Heart right ventricle (tissue), 16 donors: ENCODE data around the gene HEYL. TPM values are rescaled to one million over a fixed set of nuclear protein-coding genes. Genes with fewer than 3 reads are reported as not detected.

Experiments used
- ATAC-seq, 8 donors: fragments of 200-7000 bp; cut with Tn5 transposase; one replicate each; pipeline ENCODE4 v1.9.1; 2020; ENCODE audit warnings: mild to moderate bottlenecking in 8 of 8, moderate library complexity in 8 of 8, moderate number of reproducible peaks in 1 of 8
- DNase-seq, 2 donors: peaks; one replicate each; pipeline ENCODE4 v3.0.0-alpha.2; 2020
- H3K27ac ChIP-seq, 10 donors: fragments of 200-600 bp; sonication (generic) in 2 of 10; one replicate each; pipeline versions ENCODE4 v1.5.0 to v1.8.0; 2020 to 2022; ENCODE audit warnings: mild to moderate bottlenecking in 3 of 10
- H3K27me3 ChIP-seq, 7 donors: fragments of 200-600 bp; one replicate each; pipeline ENCODE4 v1.8.0; 2021 to 2022; ENCODE audit warnings: mild to moderate bottlenecking in 2 of 7
- H3K36me3 ChIP-seq, 9 donors: fragments of 200-600 bp; sonication (generic) in 1 of 9; one replicate each; pipeline versions ENCODE4 v1.5.0 to v1.8.0; 2020 to 2022; ENCODE audit warnings: mild to moderate bottlenecking in 2 of 9
- H3K4me1 ChIP-seq, 9 donors: fragments of 200-600 bp; sonication (generic) in 1 of 9; one replicate each; pipeline versions ENCODE4 v1.5.0 to v1.8.0; 2020 to 2022; ENCODE audit warnings: mild to moderate bottlenecking in 4 of 9
- H3K4me3 ChIP-seq, 10 donors: fragments of 200-600 bp; sonication (generic) in 2 of 10; one replicate each; pipeline versions ENCODE4 v1.5.0 to v1.8.0; 2020 to 2022; ENCODE audit warnings: mild to moderate bottlenecking in 7 of 10, moderate library complexity in 2 of 10
- H3K9me3 ChIP-seq, 11 donors: fragments of 200-600 bp in 10 of 11; sonication (generic) in 2 of 11; one replicate each; pipeline versions ENCODE4 v1.5.0 to v1.8.0; 2013 to 2022; ENCODE audit warnings: mild to moderate bottlenecking in 2 of 11, control low read depth in 1 of 11, moderate library complexity in 1 of 11
- CTCF ChIP-seq, 9 donors: fragments of 200-600 bp; sonication (generic) in 2 of 9; IDR thresholded peaks; one replicate each; pipeline versions ENCODE4 v1.5.0 to v1.8.0; 2021 to 2022; ENCODE audit warnings: antibody characterized with exemption in 9 of 9, mild to moderate bottlenecking in 5 of 9, moderate library complexity in 1 of 9
- WGBS, 2 donors: extraction: QIAGEN DNeasy Blood & Tissue Kit; methylation state at CpG; one replicate each; pipeline ENCODE4 v1.1.7; 2013; ENCODE audit warnings: inconsistent platforms in 1 of 2; 5-methylcytosine and 5-hydroxymethylcytosine counted together
- intact Hi-C, 10 donors: fragments of 100-400 bp; cut with DNase I; formaldehyde crosslinking; loops; one replicate each; pipeline versions ENCODE4 v1.11.1 to v1.14.2; 2022
- polyA plus RNA-seq, 2 donors: library from polyadenylated mRNA; stranded (reverse); fragments of 200-250 nt; gene quantifications; one replicate each; pipeline ENCODE4 v1.2.3, GENCODE V29; 2013
- total RNA-seq, 10 donors: library from RNA; stranded (reverse); fragmentation: NEBNext Ultra II Directional in 3 of 10; extraction: Animal tissue kit (Norgen Biotek cat#: 25700) in 3 of 10; gene quantifications; one replicate each; pipeline versions ENCODE4 v1.2.1 to v1.2.4, GENCODE V29; 2021 to 2023
- donor health status: Arrhythmogenic right ventricular cardiomyopathy.
- donor health status: ischemic (EF 13 %, LVEDD 7.1; RV severe dilation, severe dysfunction).
- donor health status: healthy with polysubstance abuse.
- donor health status: DM: no; HTN: yes; CAD: no.
- donor health status: DM: no; HTN: no; CAD: no.
- donor health status: ischemic (EF 25% LVEDD 6.9; RV normal size, moderate dysfunction).
- donor health status: ischemic (EF 25% LVEDD 5.7; RV mildly dilated, moderate dysfunction).
- donor health status: healthy.
- donor health status: DM: yes; HTN: yes; CAD: no.
- donor health status: Ischemic cardiomyopathy.
- donor health status: ischemic (EF 35%, LVEDD 5.7; RV mildly dilated, moderate dysfunction).
- donor health status: nonischemic (EF 11% LVEDD 7.7; RV severe dilation, severe dysfunction).
- donor health status: DM: yes; HTN: yes; CAD: no.
- donor health status: PGD.
- donor health status: ischemic (EF 29% LVEDD 5.4; RV normal size, mild dysfunction).
- donor health status: nonischemic (EF 23%, LVEDD 6.1; RV moderate dilation, normal function).

Gene HEYL
- total and polyA plus RNA-seq, 12 donors = 11.5 to 27.5 (median 14.3) TPM

GRCh38 chr1:39623053-39623452 lies 16.4 kb downstream of the HEYL start:
- DNase-seq (peak; percentile 62 to 84), ATAC-seq (peak; percentile 13 to 72 (median 46))
- Histone ChIP-seq H3K9me3 (peaks cover 0 to 11% (median 0%) of the 10 kb centered on the region in 11 donors), H3K4me3 (no peak overlapping the region), H3K27me3 (no peaks in the 10 kb centered on the region), H3K4me1 (peaks cover 17 to 65% (median 46%) of the 10 kb centered on the region in 9 donors), H3K36me3 (peaks cover 0 to 20% (median 0%) of the 10 kb centered on the region in 9 donors), H3K27ac (peak overlapping the region in 8 of 10 donors; percentile 15 to 88 (median 26))
- peak in 2 of 9 donors; percentile 6 to 31 for TF ChIP-seq CTCF (IDR thresholded peaks at IDR 0.05)
- 28 to 34% methylated on average over 6 of the region's 6 CpGs for WGBS, 2 donors
- intact Hi-C loops = no loop called here

GRCh38 chr1:39622427-39622826 lies 17.0 kb downstream of the HEYL start:
- no peak for ATAC-seq
- peaks cover 0 to 11% (median 0%) of the 10 kb centered on the region in 11 donors for H3K9me3 ChIP-seq
- intact Hi-C loops = no loop called here
- H3K4me1 ChIP-seq = peaks cover 17 to 63% (median 46%) of the 10 kb centered on the region in 9 donors
- no peaks in the 10 kb centered on the region for H3K27me3 ChIP-seq
- peaks cover 0 to 14% (median 0%) of the 10 kb centered on the region in 9 donors for H3K36me3 ChIP-seq
- no peak for TF ChIP-seq CTCF (IDR thresholded peaks at IDR 0.05)
- no peak for DNase-seq
- H3K27ac ChIP-seq = peak overlapping the region in 4 of 10 donors; percentile 18 to 88 (median 55)
- H3K4me3 ChIP-seq = no peak overlapping the region
- WGBS, 2 donors = 97 to 98% methylated on average over 3 of the region's 3 CpGs

- peaks cover 5 to 46% (median 30%) of the 10 kb centered on the region in 9 donors for H3K4me1 ChIP-seq
- no peak overlapping the region for H3K27ac ChIP-seq
- WGBS, 2 donors = 73 to 75% methylated on average over 3 of the region's 3 CpGs
- intact Hi-C loops = no loop called here
- H3K36me3 ChIP-seq = peaks cover 0 to 3% (median 0%) of the 10 kb centered on the region in 9 donors
- H3K27me3 ChIP-seq = no peaks in the 10 kb centered on the region
- no peak for TF ChIP-seq CTCF (IDR thresholded peaks at IDR 0.05)
- H3K4me3 ChIP-seq = no peak overlapping the region
- H3K9me3 ChIP-seq = peaks cover 0 to 11% (median 0%) of the 10 kb centered on the region in 11 donors
- DNase-seq (peak in 1 of 2 donors; percentile 70), ATAC-seq (no peak)
Measured at GRCh38 chr1:39620659-39621165, 18.7 kb downstream of the HEYL start.

GRCh38 chr1:39617488-39618049 lies 21.9 kb downstream of the HEYL start:
- peaks cover 0 to 16% (median 2%) of the 10 kb centered on the region in 9 donors for H3K4me1 ChIP-seq
- H3K9me3 ChIP-seq = peaks cover 0 to 11% (median 0%) of the 10 kb centered on the region in 11 donors
- ATAC-seq = peak in 4 of 8 donors; percentile 10 to 84 (median 46)
- no peak overlapping the region for H3K27ac ChIP-seq
- H3K4me3 ChIP-seq = no peak overlapping the region
- peaks cover 0 to 18% (median 0%) of the 10 kb centered on the region in 9 donors for H3K36me3 ChIP-seq
- 69 to 73% methylated on average over 4 of the region's 4 CpGs for WGBS, 2 donors
- intact Hi-C loops = no loop called here
- TF ChIP-seq CTCF (IDR thresholded peaks at IDR 0.05) = no peak
- DNase-seq = no peak
- no peaks in the 10 kb centered on the region for H3K27me3 ChIP-seq
